ENCODE measurements around the gene PRSS2.
"Not testable (repeated sequence)": the region's sequence is repeated elsewhere in the genome, so short reads cannot be mapped to it uniquely, and the experiment has no call there.

Gene PRSS2

DNA sequence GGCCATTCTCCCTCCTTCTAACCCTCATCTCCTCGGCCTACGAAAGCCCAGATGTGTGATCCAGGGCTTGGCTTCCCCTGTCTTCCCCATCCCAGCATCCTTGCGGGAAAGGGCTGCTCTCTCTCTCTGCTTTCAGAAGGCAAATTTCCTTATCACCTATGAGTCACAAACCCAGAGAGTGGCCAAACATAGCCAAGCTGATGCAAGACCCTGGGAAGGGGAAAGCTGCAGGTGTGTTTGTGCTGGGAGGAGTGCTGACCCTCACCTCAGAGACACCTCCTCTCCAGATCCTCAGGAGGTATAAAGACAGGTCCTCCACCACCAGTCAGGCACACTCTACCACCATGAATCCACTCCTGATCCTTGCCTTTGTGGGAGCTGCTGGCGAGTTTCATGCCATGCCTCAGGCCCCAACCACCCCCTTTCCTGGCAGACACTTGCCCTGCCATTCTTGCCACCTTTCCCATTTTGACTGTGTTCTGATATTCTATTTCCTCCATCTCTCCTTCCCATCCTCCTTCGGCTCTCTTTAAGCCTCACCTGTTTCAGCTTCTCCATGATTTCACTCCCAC is 10.6 kb upstream of the PRSS2 start:
- DNase-seq, result no peak

DNA sequence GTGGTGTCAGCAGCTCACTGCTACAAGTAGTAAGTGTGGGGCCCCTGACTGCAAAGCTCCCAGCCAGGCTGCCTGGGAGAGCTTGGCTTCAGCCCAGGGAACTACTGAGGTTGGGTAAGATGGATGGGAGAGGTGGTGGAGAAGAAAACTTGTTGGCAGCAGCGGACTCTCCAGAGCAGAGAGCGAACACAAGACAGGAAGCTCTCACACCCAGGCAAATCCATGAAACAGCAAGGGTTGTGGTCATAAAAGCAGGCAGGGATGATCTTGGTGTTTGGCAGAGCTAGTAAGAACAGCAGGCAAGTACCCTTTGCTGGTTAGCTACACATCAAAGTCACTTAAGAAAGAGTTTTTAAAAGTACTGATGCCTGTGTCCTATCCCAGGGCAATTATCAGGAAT is 9.2 kb upstream of the PRSS2 start:
- not testable (repeated sequence) for DNase-seq

DNA sequence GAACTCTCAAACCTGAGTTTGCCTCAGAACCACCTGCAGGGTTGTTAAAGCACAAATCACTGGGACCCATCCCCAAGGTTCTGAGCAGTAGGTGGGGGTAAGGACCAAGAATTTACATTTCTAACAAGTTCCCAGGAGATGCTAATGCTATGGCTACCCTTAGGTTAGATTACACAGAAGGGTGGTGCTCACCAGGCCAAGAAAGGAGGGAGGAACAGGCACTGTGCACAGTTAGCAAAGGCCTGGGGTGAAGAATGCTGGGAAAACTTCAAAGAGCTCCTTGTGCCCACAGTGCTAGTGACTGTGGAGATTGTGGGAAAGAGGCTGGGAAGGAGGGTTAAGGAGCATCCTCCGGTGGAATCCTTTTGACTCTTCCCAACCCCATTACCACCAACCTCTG is 8.7 kb upstream of the PRSS2 start:
- DNase-seq, result no peak

DNA sequence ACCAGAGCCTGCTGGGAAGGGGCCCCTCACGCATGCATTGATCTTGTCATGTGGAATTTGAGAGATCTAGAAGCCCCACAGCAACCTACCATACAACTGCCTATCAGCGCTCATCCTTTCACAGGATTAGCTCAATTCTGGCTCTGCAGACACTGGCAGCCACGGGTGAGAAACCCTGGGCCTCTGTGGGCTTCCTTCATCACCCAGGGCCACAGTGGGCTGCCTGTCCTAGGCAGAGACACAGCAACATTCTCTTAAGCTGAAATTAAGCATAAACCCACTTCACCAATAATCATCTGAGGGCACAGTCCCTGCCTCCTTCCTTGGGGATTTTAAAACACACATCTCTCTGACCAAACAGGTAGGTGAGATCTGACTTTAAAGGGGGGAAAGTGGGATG is 3.3 kb upstream of the PRSS2 start:
- no peak for DNase-seq

DNA sequence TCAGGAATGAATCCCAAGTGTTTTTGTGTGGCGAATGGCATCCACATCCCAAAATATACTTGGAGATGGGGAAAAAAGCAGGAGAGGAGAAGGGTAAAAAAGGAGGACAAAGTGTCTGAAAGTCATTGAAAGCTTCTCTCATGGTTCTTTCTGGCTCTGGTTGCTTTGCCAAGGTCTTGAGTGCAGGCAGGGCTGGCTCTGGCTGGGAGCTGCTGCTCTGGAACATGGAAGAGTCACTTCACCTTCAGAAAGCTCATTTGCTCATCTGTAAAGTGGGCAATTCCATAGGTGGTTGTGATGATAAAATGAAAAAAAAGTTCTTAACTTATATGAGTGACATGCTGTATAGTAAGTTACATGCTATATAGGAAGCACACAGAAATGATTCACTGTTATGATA is 2.9 kb upstream of the PRSS2 start:
- DNase-seq, result no peak

DNA sequence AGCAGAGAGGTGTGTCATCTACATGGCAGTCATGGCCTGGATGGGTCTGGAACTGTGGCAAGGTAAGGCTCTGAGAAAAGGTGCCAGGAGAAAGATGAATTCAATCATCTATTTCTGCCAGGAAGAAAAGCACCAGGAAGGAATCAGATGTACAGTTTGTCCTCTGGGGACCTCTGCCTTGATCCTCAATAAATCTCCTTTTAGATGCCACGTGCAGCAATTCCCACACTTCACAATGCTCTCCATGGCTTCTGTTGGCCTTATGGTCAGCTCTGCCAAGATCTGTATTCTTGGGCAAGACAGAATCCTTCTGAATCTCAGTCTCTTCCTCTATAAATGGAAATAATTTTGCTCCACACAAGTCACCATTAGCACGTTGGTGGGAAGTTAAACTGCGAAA is 1.9 kb upstream of the PRSS2 start:
- DNase-seq, result not testable (repeated sequence)

DNA sequence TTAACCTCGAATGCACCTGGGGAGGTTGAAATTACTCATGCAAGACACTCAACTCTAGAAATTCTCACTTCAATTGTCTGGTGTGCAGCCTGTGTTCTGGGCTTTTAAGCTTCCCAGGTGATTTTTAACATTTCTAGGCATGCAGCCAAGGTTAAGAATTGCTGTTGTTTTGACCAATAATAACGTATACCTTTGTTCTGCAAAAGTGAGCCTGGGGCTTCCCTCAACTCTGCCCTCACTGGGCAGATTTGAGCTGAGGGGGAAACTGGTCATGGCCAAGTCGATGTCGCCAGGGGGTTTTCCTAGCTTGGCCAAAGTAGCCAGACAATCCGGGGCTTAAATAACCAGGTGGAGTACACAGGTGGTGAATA is 568 bp downstream of the PRSS2 start:
- DNase-seq, result no peak

DNA sequence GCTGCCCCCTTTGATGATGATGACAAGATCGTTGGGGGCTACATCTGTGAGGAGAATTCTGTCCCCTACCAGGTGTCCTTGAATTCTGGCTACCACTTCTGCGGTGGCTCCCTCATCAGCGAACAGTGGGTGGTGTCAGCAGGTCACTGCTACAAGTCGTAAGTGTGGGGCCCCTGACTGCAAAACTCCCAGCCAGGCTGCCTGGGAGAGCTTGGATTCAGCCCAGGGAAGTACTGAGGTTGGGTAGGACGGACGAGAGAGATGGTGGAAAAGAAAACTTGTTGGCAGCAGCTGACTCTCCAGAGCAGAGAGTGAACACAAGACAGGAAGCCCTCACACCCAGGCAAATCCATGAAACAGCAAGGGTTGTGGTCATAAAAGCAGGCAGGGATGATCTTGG is 1.3 kb downstream of the PRSS2 start:
- DNase-seq, result no peak

DNA sequence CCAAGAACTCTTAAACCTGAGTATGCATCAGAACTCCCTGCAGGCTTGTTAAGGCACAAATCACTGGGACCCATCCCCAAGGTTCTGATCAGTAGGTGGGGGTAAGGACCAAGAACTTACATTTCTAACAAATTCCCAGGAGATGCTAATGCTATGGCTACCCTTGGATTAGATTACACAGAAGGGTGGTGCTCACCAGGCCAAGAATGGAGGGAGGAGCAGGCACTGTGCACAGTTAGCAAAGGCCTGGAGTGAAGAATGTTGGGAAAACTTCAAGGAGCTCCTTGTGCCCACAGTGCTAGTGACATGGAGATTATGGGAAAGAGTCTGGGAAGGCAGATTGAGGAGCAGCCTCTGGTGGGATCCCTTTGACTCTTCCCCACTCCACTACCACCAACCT is 1.9 kb downstream of the PRSS2 start:
- no peak for DNase-seq

DNA sequence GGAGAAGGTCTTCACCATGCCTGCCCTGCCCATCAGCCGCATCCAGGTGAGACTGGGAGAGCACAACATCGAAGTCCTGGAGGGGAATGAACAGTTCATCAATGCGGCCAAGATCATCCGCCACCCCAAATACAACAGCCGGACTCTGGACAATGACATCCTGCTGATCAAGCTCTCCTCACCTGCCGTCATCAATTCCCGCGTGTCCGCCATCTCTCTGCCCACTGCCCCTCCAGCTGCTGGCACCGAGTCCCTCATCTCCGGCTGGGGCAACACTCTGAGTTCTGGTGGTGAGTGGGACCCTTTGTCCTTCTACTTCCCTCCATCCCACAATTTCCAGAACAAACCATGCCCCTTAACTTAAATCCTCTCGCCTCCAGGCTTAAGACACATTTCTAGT is 2.5 kb downstream of the PRSS2 start:
- no peak for DNase-seq

DNA sequence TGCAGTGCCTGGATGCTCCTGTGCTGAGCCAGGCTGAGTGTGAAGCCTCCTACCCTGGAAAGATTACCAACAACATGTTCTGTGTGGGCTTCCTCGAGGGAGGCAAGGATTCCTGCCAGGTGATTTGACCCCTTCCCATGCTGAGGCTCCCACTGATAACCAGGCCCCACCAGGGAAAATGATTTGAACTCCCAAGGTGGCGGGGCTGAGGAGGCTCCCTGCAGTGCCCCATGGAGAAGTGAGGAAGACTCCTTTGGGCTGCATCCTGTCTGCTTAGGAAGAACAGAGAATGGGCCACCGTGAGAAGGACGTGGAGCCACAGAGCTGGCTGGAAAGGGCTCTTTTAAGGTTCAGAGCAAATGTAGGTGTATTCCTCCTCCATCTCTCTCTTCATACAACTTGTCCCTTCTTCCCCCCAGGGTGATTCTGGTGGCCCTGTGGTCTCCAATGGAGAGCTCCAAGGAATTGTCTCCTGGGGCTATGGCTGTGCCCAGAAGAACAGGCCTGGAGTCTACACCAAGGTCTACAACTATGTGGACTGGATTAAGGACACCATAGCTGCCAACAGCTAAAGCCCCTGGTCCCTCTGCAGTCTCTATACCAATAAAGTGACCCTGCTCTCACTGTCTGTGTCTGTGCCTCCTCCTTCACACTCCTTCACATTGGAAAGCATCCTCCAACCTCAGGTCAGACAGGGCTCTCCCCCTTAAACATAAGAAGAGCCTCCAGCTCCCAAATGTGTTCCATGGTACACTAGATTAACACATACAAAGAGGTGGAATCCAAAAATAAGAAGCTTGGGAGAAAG is 3.4 kb downstream of the PRSS2 start:
- no peak for DNase-seq

DNA sequence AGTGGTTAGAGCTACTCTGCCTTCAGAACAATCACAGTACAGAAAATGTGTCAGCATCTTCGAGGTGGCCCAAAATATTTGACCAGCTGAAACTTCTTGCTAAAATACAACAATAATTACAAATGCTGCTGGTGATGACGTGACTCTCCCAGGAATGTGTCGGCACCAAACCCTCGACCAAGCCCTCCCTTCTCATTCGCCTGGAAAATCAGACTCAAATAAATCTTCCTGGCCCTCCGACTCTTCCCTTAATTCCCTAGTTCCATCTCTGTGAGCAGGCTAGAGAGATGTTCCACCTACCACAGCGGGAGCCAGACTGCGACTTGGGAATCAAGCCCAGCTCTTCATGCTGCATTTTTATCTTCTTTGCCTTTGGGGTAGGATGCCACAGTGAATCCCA is 4.1 kb downstream of the PRSS2 start:
- DNase-seq, result no peak

DNA sequence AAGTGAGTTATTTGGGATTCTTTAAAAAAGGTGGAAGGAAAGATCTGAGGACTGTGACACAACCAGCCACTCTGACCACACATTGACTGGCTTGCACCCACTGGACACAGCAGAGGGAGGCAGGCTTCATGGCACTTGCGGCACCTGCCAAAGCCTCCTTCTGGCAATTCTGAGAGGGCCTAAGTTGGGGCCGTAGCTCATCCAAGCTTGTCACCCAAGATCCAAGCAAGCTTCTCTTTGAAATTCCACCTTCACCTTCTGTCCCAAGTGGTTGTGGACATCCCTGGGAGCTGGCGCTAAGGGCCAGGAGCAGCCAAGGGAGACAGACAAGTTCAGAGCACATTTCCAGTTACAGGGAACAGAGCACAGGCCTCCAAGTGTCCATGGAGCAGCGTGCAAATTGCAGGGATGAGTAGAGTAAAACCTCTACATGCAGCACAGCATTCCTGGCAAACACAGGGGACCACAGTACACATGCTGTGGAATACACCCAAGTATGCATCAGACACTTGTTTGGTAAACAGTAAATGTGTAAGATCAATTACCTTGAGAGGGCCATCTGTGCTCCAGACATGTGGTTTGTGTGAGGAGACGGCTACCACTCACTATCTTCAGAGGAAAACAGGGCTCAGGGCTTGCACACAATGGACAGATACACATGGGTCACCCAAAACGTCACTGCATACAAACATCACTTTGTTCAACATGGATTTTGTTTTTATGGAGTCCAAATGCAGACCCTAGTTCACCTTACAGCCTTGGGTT is 4.8 kb downstream of the PRSS2 start:
- DNase-seq, result not testable (repeated sequence)

DNA sequence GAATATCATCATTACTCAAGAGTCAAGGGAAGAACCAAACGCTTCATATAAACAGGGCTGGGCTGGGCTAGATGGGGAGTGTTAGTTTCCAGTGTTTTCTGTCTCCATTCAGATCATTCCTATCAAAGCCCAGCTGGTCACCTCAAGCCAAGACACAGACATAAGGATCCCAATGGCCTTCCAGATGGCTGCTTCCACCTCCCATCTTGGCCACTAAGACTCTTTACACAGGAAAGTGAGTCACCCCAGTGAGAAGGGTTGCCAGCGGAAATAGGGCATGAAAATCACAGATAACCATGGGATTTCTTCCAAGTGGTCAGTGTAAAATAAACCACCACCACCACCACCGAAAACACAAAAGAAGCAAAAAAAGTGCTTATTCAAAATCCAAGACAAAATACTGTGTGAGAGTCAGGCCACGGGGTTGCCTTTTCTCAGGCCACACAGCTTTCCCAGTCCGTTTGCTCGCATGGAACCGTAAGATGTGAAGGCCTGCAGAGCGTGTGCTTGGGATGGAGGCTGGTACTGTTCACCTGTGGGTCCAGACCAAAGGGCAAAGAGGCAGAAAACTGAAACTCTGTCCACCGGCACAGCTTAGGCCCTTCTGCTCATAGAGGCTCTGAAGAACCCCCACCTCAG is 5.6 kb downstream of the PRSS2 start:
- DNase-seq, result no peak

DNA sequence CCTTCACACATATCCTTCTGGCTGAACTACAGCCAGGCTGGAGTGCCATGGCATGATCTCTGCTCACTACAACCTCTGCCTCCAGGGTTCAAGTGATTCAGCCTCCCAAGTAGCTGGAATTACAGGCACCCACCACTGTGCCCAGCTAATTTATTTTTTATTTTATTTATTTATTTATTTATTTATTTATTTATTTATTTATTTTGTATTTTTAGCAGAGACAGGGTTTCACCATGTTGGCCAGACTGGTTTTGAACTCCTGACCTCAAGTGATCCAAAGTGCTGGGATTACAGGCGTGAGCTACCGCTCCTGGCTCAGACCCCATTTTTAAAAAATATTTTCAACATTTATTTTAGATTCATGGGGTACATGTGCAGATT is 6.1 kb downstream of the PRSS2 start:
- DNase-seq, result not testable (repeated sequence)

DNA sequence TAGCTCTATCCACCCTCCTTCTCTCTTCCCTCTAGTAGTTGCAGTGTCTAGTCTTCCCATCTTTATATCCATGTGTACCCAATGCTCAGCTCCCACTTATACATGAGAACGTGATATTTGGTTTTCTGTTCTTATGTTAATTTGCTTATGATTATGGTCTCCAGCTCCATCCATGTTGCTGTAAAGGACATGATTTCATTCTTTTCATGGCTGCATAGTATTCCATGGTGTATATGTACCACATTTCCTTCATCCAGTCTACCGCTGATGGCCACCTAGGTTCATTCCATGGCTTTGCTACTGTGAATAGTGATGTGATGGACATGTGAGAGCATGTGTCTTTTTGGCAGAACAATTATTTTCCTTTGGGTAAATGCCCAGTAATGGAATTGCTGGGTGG is 6.5 kb downstream of the PRSS2 start:
- no peak for DNase-seq

DNA sequence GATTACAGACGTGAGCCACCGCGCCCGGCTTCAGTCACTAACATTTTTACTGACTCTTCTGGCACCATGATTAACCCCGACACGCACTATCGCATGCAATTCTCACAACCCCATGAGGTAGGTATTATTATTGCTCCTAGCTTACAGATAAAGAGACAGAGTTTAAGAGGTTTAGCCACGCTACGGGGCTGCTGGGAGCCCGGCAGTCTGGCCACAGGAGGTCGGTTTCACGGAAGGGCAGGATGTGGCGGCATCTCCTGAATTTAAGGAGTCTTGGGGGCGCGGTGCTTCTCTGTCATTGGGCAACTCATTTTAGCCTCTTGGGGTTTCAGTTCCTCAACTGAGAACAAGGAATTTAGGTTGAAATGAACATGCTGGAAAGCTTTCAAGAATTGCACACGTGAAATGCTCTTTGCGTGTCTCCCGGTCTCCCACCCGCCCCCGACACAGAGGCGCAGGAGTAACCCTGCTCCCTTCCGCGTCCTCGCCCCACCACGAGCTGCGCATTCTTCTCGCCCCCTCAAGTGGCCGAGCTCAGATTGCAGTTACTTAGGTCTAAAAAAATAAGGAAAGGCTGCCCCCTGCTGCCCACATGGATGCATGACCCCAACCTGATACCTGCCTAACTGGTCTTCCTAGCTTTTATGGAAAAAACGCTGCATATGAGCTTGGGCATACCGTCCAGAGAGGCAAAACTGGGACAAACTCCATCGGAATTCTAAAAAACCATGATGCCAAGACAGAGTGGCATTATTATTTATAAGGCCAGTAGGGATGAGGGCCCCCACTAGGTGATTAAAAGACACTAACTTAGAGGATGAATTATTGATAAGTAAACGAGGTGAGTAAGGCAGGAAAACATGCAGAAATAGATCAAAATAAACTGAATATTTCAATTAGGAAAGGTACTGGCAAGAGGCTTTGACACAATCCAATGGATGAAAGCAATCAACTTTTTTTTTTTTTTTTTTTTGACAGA is 12.4 kb downstream of the PRSS2 start:
- peak; percentile 10 for DNase-seq

DNA sequence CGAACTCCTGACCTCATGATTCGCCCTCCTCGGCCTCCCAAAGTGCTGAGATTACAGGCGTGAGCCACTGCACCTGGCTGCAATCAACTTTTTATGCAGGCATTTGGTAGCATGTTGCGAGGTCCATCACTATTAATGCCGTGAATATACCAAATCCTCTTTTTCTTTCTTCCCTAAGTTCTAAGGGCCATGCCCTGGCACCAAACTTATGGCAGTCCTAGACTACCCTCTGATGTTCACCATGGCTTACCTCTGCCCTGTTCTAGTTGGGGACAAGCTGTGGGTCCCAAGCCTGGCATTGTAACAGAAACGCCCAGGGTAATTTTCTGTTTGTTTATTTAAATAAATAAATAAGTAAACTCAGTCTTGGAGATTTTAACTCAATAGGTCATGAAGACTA is 13.3 kb downstream of the PRSS2 start:
- no peak for DNase-seq

DNA sequence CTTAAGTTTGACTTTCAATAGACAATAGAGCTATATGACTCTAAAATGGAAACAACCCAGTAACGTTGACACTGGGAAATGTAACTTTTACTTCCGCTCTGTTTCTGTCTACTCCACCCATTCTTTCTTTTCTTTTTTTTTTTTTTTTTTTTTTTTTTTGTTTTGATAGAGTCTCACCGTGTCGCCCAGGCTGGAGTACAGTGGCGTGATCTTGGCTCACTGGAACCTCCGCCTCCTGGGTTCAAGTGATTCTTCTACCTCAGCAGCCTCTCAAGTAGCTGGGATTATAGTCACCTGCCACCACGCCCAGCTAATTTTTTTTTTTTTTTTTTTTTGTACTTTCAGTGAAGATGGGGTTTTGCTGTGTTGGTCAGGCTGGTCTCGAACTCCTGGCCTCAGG is 13.9 kb downstream of the PRSS2 start:
- DNase-seq, result no peak

DNA sequence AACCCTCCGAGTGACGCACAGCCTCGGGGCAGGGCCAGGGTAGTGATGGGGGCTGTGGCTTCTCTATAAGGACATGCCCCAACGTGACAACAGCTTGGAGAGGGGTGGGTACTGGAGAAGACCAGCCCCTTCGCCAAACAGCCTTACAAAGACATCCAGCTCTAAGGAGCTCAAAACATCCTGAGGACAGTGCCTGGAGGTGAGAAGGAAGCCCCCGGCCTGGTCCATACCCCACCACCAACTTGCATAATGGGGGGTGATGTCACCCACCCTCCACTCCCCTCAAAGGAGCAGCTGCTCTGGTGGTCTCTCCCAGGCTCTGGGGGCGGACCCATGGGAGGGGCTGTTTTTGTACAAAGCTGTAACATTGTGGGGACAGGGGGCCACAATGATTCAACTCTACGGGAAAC is 15.1 kb downstream of the PRSS2 start:
- no peak for DNase-seq

DNA sequence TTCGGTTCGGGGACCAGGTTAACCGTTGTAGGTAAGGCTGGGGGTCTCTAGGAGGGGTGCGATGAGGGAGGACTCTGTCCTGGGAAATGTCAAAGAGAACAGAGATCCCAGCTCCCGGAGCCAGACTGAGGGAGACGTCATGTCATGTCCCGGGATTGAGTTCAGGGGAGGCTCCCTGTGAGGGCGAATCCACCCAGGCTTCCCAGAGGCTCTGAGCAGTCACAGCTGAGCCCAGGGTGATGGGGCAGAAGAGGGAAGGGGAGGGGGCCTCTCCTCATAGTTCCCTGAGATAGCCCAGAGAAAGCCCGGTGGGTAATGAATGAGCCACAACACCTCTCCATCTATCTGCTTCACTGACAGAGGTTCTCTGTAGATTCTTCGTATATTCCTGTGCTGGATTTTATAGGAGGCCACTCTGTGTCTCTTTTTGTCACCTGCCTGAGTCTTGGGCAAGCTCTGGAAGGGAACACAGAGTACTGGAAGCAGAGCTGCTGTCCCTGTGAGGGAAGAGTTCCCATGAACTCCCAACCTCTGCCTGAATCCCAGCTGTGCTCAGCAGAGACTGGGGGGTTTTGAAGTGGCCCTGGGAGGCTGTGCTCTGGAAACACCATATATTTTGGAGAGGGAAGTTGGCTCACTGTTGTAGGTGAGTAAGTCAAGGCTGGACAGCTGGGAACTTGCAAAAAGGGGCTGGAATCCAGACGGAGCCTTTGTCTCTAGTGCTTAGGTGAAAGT is 16.4 kb downstream of the PRSS2 start:
- DNase-seq, result no peak

DNA sequence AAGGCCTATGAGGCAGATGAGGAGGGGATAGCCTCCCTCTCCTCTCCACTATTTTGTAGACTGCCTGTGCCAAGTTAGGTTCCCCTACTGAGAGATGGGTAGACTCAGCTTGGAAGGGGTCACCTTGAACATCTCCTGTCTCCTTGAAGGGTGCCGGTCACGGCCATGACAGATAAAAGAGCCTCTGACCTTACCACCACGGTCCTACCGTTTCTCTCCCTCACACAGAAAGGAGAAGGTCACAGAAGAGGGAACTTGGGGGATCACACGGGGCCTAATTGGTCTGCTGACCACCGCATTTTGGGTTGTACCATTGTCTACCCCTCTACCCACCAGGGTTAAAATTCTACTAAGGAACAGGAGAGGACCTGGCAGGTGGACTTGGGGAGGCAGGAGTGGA is 17.0 kb downstream of the PRSS2 start:
- DNase-seq, result no peak

Measured in NCI-H2227 treated with DMSO at 0.1 percent for 48 hours (cell line).